Bladder microvascular endothelial cell (primary cell): Measurements from ENCODE around the gene DERA. TPM values are rescaled to one million over a fixed set of nuclear protein-coding genes. Genes with fewer than 3 reads are reported as not detected.

Experiments
- total RNA-seq: library from RNA; depleted of rRNA; stranded (reverse); fragments of >200 nt; gene quantifications from 2 replicates; pipeline ENCODE4 v1.2.3, GENCODE V29; 2014

Gene DERA
- 46.6 and 57.3 TPM in 2 replicates for total RNA-seq

GRCh38 chr12:15910864-15911721 lies at the start of gene DERA:
Gene DERA, plus strand, starts transcription at chr12:15911332. Its CDS starts 52 bp downstream, at chr12:15911384.

DNA sequence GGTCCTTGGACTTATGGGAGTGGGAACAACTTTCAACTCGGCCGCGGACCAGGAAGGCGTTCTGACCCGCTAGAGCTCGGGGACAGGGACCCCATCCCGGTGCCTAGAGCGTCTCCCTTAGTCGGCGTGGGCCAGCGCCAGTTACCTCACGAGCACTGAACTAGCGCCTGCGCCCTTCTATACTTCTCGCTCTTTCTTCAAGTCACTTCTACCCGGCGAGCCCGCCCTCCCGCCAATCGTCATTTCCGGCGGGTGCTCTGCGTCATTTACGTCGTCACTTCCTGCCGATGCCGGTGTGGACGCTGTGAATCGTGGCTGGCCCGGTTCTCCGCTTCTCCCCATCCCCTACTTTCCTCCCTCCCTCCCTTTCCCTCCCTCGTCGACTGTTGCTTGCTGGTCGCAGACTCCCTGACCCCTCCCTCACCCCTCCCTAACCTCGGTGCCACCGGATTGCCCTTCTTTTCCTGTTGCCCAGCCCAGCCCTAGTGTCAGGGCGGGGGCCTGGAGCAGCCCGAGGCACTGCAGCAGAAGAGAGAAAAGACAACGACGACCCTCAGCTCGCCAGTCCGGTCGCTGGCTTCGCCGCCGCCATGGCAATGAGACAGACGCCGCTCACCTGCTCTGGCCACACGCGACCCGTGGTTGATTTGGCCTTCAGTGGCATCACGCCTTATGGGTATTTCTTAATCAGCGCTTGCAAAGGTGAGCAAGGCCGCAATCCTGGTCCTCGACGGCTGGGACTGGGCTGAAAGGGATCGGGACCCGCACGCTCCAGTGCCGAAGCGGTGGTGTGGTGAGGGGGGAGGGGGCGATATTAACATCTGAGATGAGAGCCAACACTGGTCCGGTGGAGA lies 28.8 kb upstream of the DERA start, which contains the start of gene STRAP:
TSS of gene STRAP (plus strand) at position 270 of the 854 bp plus-strand sequence. CDS start at position 591, 321 bp downstream.

Other genes starting within 250 kb of the DERA start
- 10.1 and 15.1 TPM in 2 replicates for gene EPS8, start 121.9 kb upstream of the DERA start, total RNA-seq
- 46.8 and 75.7 TPM in 2 replicates for gene STRAP, start 28.9 kb upstream of the DERA start, total RNA-seq